Neural cell (in vitro differentiated cells): Measurements from ENCODE around the gene GMCL1. TPM values are rescaled to one million over a fixed set of nuclear protein-coding genes. Genes with fewer than 3 reads are reported as not detected.

Experiments
- polyA plus RNA-seq: library from polyadenylated mRNA; depleted of rRNA; stranded (reverse); fragments of >200 nt; gene quantifications from 2 replicates; pipeline ENCODE4 v1.2.3, GENCODE V29; 2014
- small RNA-seq, 3 experiments: library from RNA; depleted of rRNA; stranded (forward); fragments of <200 nt; gene quantifications; one replicate each; pipeline ENCODE3, GENCODE V24; 2012

Gene GMCL1
- polyA plus RNA-seq, 1 donor from 2014 or later, result 18.8 TPM

Small RNA genes lying within 50 kb of the gene (small RNA-seq; reads per million reads assigned to genes)
- 0 reads per million in 3 experiments for gene RPL23AP92

Other genes with a start within 250 kb of the GMCL1 start
- gene AAK1, start 185.9 kb upstream of the GMCL1 start, polyA plus RNA-seq, result 26.7 and 26.8 TPM in 2 replicates
- gene ANXA4, start 87.5 kb upstream of the GMCL1 start, polyA plus RNA-seq, result 1.8 and 2.5 TPM in 2 replicates
- 90.7 and 122 TPM in 2 replicates for gene SNRNP27, start 64.3 kb downstream of the GMCL1 start, polyA plus RNA-seq
- 16.4 and 20.8 TPM in 2 replicates for gene MXD1, start 85.4 kb downstream of the GMCL1 start, polyA plus RNA-seq
- 6.3 and 7.7 TPM in 2 replicates for gene ASPRV1, start 132.0 kb downstream of the GMCL1 start, polyA plus RNA-seq